ENCODE measurements around the gene ERAP2. TPM values are rescaled to one million over a fixed set of nuclear protein-coding genes. Genes with fewer than 3 reads are reported as not detected.

Gene ERAP2
- total and polyA plus RNA-seq, 10 of the 15 experiments (the other 5 are each of a cell fraction or from before 2014, with no cell fraction given), result 4.0 to 28.7 (median 11.7) TPM

DNA sequence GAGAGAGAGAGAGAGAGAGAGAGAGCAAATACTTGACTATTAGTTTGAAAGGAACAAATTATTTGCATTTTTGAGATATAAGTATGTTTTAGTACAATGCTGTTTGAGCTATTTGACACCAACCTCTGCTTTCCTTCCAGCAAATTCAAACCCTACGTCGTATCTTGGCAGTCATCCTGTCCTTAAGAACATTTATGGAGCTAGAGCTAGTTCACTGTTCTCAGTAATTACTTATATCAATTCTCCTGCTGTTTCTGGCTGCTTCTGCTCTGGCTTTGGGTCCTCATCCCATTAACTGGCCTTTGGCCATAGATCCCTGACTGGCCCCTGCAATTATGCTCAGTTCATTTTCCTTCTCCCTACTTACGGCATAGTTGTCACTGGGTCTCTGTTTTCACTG is 19.9 kb upstream of the ERAP2 start (continued):
- TF ChIP-seq, protein P1, sequence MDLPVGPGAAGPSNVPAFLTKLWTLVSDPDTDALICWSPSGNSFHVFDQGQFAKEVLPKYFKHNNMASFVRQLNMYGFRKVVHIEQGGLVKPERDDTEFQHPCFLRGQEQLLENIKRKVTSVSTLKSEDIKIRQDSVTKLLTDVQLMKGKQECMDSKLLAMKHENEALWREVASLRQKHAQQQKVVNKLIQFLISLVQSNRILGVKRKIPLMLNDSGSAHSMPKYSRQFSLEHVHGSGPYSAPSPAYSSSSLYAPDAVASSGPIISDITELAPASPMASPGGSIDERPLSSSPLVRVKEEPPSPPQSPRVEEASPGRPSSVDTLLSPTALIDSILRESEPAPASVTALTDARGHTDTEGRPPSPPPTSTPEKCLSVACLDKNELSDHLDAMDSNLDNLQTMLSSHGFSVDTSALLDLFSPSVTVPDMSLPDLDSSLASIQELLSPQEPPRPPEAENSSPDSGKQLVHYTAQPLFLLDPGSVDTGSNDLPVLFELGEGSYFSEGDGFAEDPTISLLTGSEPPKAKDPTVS (IDR thresholded peaks at IDR 0.05; ENCODE audit: low read depth, low read length), result no peak
- TF ChIP-seq STAT3 (IDR thresholded peaks at IDR 0.05; ENCODE audit: low read depth, low read length), result no peak
- no peak for TF ChIP-seq RAD21 (IDR thresholded peaks at IDR 0.05; ENCODE audit: insufficient read depth, low read depth, low read length)

DNA sequence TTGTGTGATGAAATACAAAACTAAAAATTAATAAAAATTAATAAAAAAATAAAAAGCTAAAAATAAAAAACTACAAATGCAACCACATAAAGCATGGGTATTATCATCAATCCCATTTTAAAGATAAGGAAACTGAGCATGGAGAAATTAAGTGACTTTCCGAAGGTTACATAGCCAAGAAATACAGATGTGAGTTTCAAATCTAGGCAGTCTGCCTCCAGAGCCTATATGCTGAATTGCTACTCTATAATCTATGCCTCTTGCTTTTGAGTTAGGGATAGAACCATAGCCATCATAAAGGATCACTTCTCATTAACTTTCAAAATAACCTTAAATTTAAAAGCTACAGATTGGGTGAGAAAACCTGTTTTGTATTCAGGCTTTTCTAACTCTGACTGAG is 18.8 kb upstream of the ERAP2 start:
- Histone ChIP-seq H3K4me1 (ENCODE audit: control insufficient read depth, insufficient read depth, low read length) (no peaks in the 10 kb centered on the region), H3K36me3 (ENCODE audit: control insufficient read depth in 2 of 2, insufficient read depth in 2 of 2, low read length in 1 of 2) (no peaks in the 10 kb centered on the region), H2AFZ (ENCODE audit: control insufficient read depth, low read depth, low read length) (no peak overlapping the region), H4K20me1 (ENCODE audit: control insufficient read depth, insufficient read depth) (no peaks in the 10 kb centered on the region), H3K9ac (ENCODE audit: control insufficient read depth, insufficient read depth, low read length) (no peak overlapping the region), H3K9me3 (replicated peaks; ENCODE audit: control insufficient read depth, insufficient read depth, low read length) (no peaks in the 10 kb centered on the region), H3K79me2 (ENCODE audit: control insufficient read depth, insufficient read depth, low read length) (no peaks in the 10 kb centered on the region), H3K27ac (ENCODE audit: control insufficient read depth, insufficient read depth) (no peak overlapping the region), H3K27me3 (replicated peaks in 1 of 2; ENCODE audit: control insufficient read depth in 2 of 2, insufficient read depth in 2 of 2, low read length in 1 of 2) (no peaks in the 10 kb centered on the region), H3K4me2 (ENCODE audit: control insufficient read depth, insufficient read depth) (no peak overlapping the region), H3K4me3 (no peak overlapping the region)
- SMC1A ChIA-PET (ENCODE audit: uncharacterized antibody, unreplicated experiment), result interaction anchor here (0.7 to 1.8 kb wide), 5 partner anchors 10 to 43 kb away, joined by 3 to 5 read pairs (median 3); no protein-coding TSS in a partner anchor
- in situ Hi-C loops (cut with MboI), result no loop called here
- peak; percentile 40; the same call in 2 of the 3 replicates for ATAC-seq
- CTCF ChIA-PET, result interaction anchor here (1.4 kb wide), 1 partner anchor 12 kb away, joined by 6 read pairs; no protein-coding TSS in a partner anchor
- 57% methylated on average over 1 of the region's 1 CpG for WGBS (ENCODE audit: insufficient coverage, insufficient replicate concordance, low lambda C conversion rate, missing lambda C conversion rate)
- RAD21 ChIA-PET (ENCODE audit: unreplicated experiment), result interaction anchor here (1.8 kb wide), 1 partner anchor 11 kb away, joined by 7 read pairs; no protein-coding TSS in a partner anchor
- intact Hi-C loops (cut with micrococcal nuclease; ENCODE audit: unreplicated experiment), result no loop called here
- POLR2A ChIA-PET, result interaction anchor here (0.7 kb wide), 2 partner anchors 9 to 49 kb away, joined by 3 to 5 read pairs; no protein-coding TSS in a partner anchor
- no peak for FAIRE-seq
- no peak for DNase-seq (ENCODE audit: low read depth, low spot score)
- BruUV-seq (replicated peaks), result no TSS peak
- TF ChIP-seq, protein P2, sequence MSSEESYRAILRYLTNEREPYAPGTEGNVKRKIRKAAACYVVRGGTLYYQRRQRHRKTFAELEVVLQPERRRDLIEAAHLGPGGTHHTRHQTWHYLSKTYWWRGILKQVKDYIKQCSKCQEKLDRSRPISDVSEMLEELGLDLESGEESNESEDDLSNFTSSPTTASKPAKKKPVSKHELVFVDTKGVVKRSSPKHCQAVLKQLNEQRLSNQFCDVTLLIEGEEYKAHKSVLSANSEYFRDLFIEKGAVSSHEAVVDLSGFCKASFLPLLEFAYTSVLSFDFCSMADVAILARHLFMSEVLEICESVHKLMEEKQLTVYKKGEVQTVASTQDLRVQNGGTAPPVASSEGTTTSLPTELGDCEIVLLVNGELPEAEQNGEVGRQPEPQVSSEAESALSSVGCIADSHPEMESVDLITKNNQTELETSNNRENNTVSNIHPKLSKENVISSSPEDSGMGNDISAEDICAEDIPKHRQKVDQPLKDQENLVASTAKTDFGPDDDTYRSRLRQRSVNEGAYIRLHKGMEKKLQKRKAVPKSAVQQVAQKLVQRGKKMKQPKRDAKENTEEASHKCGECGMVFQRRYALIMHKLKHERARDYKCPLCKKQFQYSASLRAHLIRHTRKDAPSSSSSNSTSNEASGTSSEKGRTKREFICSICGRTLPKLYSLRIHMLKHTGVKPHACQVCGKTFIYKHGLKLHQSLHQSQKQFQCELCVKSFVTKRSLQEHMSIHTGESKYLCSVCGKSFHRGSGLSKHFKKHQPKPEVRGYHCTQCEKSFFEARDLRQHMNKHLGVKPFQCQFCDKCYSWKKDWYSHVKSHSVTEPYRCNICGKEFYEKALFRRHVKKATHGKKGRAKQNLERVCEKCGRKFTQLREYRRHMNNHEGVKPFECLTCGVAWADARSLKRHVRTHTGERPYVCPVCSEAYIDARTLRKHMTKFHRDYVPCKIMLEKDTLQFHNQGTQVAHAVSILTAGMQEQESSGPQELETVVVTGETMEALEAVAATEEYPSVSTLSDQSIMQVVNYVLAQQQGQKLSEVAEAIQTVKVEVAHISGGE (CRISPR knock-in tag; IDR thresholded peaks at IDR 0.05), result no peak
- no peak for TF ChIP-seq IKZF2 (IDR thresholded peaks at IDR 0.05)
- no peak for TF ChIP-seq MTA3 (IDR thresholded peaks at IDR 0.05; ENCODE audit: borderline replicate concordance, low read length)
- no peak for TF ChIP-seq EED (IDR thresholded peaks at IDR 0.05; ENCODE audit: low read depth)
- no peak for TF ChIP-seq KDM1A (IDR thresholded peaks at IDR 0.05; ENCODE audit: borderline replicate concordance)
- no peak for TF ChIP-seq FOXM1 (IDR thresholded peaks at IDR 0.05; ENCODE audit: low read depth, low read length)
- TF ChIP-seq KAT2A (conservative IDR thresholded peaks at IDR 0.05; ENCODE audit: control insufficient read depth, low read depth, low read length), result no peak
- TF ChIP-seq, protein P3, sequence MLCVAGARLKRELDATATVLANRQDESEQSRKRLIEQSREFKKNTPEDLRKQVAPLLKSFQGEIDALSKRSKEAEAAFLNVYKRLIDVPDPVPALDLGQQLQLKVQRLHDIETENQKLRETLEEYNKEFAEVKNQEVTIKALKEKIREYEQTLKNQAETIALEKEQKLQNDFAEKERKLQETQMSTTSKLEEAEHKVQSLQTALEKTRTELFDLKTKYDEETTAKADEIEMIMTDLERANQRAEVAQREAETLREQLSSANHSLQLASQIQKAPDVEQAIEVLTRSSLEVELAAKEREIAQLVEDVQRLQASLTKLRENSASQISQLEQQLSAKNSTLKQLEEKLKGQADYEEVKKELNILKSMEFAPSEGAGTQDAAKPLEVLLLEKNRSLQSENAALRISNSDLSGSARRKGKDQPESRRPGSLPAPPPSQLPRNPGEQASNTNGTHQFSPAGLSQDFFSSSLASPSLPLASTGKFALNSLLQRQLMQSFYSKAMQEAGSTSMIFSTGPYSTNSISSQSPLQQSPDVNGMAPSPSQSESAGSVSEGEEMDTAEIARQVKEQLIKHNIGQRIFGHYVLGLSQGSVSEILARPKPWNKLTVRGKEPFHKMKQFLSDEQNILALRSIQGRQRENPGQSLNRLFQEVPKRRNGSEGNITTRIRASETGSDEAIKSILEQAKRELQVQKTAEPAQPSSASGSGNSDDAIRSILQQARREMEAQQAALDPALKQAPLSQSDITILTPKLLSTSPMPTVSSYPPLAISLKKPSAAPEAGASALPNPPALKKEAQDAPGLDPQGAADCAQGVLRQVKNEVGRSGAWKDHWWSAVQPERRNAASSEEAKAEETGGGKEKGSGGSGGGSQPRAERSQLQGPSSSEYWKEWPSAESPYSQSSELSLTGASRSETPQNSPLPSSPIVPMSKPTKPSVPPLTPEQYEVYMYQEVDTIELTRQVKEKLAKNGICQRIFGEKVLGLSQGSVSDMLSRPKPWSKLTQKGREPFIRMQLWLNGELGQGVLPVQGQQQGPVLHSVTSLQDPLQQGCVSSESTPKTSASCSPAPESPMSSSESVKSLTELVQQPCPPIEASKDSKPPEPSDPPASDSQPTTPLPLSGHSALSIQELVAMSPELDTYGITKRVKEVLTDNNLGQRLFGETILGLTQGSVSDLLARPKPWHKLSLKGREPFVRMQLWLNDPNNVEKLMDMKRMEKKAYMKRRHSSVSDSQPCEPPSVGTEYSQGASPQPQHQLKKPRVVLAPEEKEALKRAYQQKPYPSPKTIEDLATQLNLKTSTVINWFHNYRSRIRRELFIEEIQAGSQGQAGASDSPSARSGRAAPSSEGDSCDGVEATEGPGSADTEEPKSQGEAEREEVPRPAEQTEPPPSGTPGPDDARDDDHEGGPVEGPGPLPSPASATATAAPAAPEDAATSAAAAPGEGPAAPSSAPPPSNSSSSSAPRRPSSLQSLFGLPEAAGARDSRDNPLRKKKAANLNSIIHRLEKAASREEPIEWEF (IDR thresholded peaks at IDR 0.05; ENCODE audit: insufficient replicate concordance, low read depth, low read length), result no peak
- TF ChIP-seq TCF7 (IDR thresholded peaks at IDR 0.05; ENCODE audit: borderline replicate concordance), result no peak
- TF ChIP-seq PAX8 (IDR thresholded peaks at IDR 0.05), result no peak

Measured in GM12878 (cell line).